CD4-positive, alpha-beta T cell (primary cell): Measurements from ENCODE around the gene TMEM151B. TPM values are rescaled to one million over a fixed set of nuclear protein-coding genes. Genes with fewer than 3 reads are reported as not detected.
"Not testable (repeated sequence)": the region's sequence is repeated elsewhere in the genome, so short reads cannot be mapped to it uniquely, and the experiment has no call there.

Source experiments
- ATAC-seq: fragments of 200-7000 bp; cut with Tn5 transposase; one replicate; pipeline ENCODE4 v1.10.0; 2022; ENCODE audit warnings: mild to moderate bottlenecking; ENCODE audit not compliant: poor library complexity
- CTCF ChIA-PET: fragments of 350-600 bp; sonication (Branson Sonifier 250); formaldehyde crosslinking; loops from one replicate; lab custom pipeline; 2021; ENCODE audit warnings: antibody characterized with exemption, inconsistent platforms; lab: Charles Lee
- POLR2A ChIA-PET: fragments of 350-600 bp; sonication (Branson Sonifier 250); formaldehyde crosslinking; loops from one replicate; lab custom pipeline; 2021; ENCODE audit warnings: antibody characterized with exemption, inconsistent platforms; lab: Charles Lee
- DNase-seq, 14 experiments: peaks; one replicate each; pipeline ENCODE4 v3.0.0-alpha.2; 2013 to 2020; ENCODE audit warnings: mixed read lengths in 2 of 14
- H3K27ac ChIP-seq, 2 donors: one replicate each; pipeline versions ENCODE4 v1.5.1 to v1.7.0; 2013; ENCODE audit warnings: low read length in 2 of 2, low read depth in 1 of 2, mild to moderate bottlenecking in 1 of 2
- H3K27me3 ChIP-seq, 2 experiments: 1 replicate in 1 of 2; 2 replicates in 1 of 2; pipeline versions ENCODE4 v1.6.1 to v1.7.0; 2013; ENCODE audit warnings: low read length in 2 of 2, control low read depth in 1 of 2, mild to moderate bottlenecking in 1 of 2, moderate library complexity in 1 of 2; ENCODE audit not compliant: insufficient read depth in 2 of 2, control insufficient read depth in 1 of 2
- H3K36me3 ChIP-seq: one replicate; pipeline ENCODE4 v1.6.1; 2013; ENCODE audit warnings: low read length, control low read depth; ENCODE audit not compliant: insufficient read depth
- H3K4me1 ChIP-seq: one replicate; pipeline ENCODE4 v1.6.1; 2013; ENCODE audit warnings: low read length, control low read depth; ENCODE audit not compliant: insufficient read depth
- H3K4me3 ChIP-seq: one replicate; pipeline ENCODE4 v1.5.1; 2013; ENCODE audit warnings: mild to moderate bottlenecking, low read length, moderate library complexity
- H3K9me3 ChIP-seq, 2 experiments: 1 replicate in 1 of 2; 2 replicates in 1 of 2; pipeline versions ENCODE4 v1.6.1 to v1.7.0; 2013; ENCODE audit warnings: low read length in 2 of 2, mild to moderate bottlenecking in 2 of 2, control low read depth in 1 of 2, moderate library complexity in 1 of 2; ENCODE audit not compliant: control insufficient read depth in 1 of 2, insufficient read depth in 1 of 2
- H3K27ac Mint-ChIP-seq: one replicate; pipeline ENCODE4 v1.8.0; 2020; ENCODE audit warnings: mixed read lengths
- H3K27me3 Mint-ChIP-seq: one replicate; pipeline ENCODE4 v1.8.0; 2021; ENCODE audit warnings: mixed read lengths
- H3K36me3 Mint-ChIP-seq: one replicate; pipeline ENCODE4 v1.8.0; 2021; ENCODE audit warnings: low read depth, mixed read lengths
- H3K4me1 Mint-ChIP-seq: one replicate; pipeline ENCODE4 v1.8.0; 2021; ENCODE audit warnings: low read depth, mixed read lengths
- H3K4me3 Mint-ChIP-seq: one replicate; pipeline ENCODE4 v1.8.0; 2020; ENCODE audit warnings: mild to moderate bottlenecking, mixed read lengths
- H3K9me3 Mint-ChIP-seq: one replicate; pipeline ENCODE4 v1.8.0; 2020; ENCODE audit warnings: mixed read lengths
- CTCF ChIP-seq: fragments of 200-600 bp; IDR thresholded peaks from one replicate; pipeline ENCODE4 v1.8.0; 2022; ENCODE audit warnings: antibody characterized with exemption, mild to moderate bottlenecking
- intact Hi-C, 2 experiments: fragments of 100-400 bp; cut with DNase I in 1 of 2; cut with micrococcal nuclease in 1 of 2; formaldehyde crosslinking; loops; one replicate each; pipeline versions ENCODE4 v1.15.1 to v1.9.0; 2023 to 2025; cut with DNase I, micrococcal nuclease
- total RNA-seq, 174 experiments: library from RNA in 2 of 174; stranded (reverse) in 2 of 174; gene quantifications; one replicate each; pipeline ENCODE4 v1.2.3 and lab custom pipeline; 2021 to 2026

TMEM151B gene
- total RNA-seq, 2 experiments from 2014 or later: not detected

- no peak overlapping the region for H3K27ac ChIP-seq
- no peak overlapping the region for H3K27ac Mint-ChIP-seq
Observed at GRCh38 chr6:44342052-44342451, 71.8 kb downstream of the TMEM151B start.

GRCh38 chr6:44342489-44342888, 72.2 kb downstream of the TMEM151B start, which contains the start of gene SPATS1:
SPATS1 (plus strand) TSS chr6:44342650; CDS start chr6:44343096, 446 bp downstream.
- Mint-ChIP-seq H3K27ac (no peak within 1 kb of the TSS), H3K36me3 (no peaks in the 10 kb centered on the region), H3K9me3 (no peaks in the 10 kb centered on the region), H3K4me3 (no peak within 1 kb of the TSS), H3K27me3 (peaks cover 63% of the 10 kb centered on the region), H3K4me1 (no peaks in the 10 kb centered on the region)
- ChIA-PET CTCF (interaction anchor here (1.0 kb wide), 1 partner anchor 264 kb away, joined by 3 read pairs; no protein-coding TSS in a partner anchor), POLR2A (no interaction called here)
- Histone ChIP-seq H3K4me3 (no peak within 1 kb of the TSS), H3K36me3 (no peaks in the 10 kb centered on the region), H3K4me1 (peaks cover 8% of the 10 kb centered on the region), H3K27ac (no peak within 1 kb of the TSS), H3K9me3 (peaks cover 0 to 8% of the 10 kb centered on the region in 2 experiments), H3K27me3 (peaks cover 38 to 47% of the 10 kb centered on the region in 2 experiments)
- intact Hi-C loops: no loop called here
- ATAC-seq (no peak), DNase-seq (peak in 1 of 14 experiments; percentile 11)
- TF ChIP-seq CTCF: no peak

More at GRCh38 chr6:44342052-44342451, 71.8 kb downstream of the TMEM151B start:
- ChIA-PET POLR2A (no interaction called here), CTCF (interaction anchor here (1.0 kb wide), 1 partner anchor 263 kb away, joined by 3 read pairs; no protein-coding TSS in a partner anchor)
- intact Hi-C loops: no loop called here
- DNase-seq: no peak
- H3K4me1 ChIP-seq: peaks cover 8% of the 10 kb centered on the region
- no peaks in the 10 kb centered on the region for H3K4me1 Mint-ChIP-seq
- no peaks in the 10 kb centered on the region for H3K9me3 Mint-ChIP-seq
- H3K36me3 Mint-ChIP-seq: no peaks in the 10 kb centered on the region
- no peak overlapping the region for H3K4me3 Mint-ChIP-seq
- ATAC-seq: no peak
- H3K27me3 ChIP-seq: peaks cover 38 to 47% of the 10 kb centered on the region in 2 experiments
- no peak overlapping the region for H3K4me3 ChIP-seq
- no peak for TF ChIP-seq CTCF
- H3K9me3 ChIP-seq: peaks cover 0 to 8% of the 10 kb centered on the region in 2 experiments
- peaks cover 60% of the 10 kb centered on the region for H3K27me3 Mint-ChIP-seq
- H3K36me3 ChIP-seq: no peaks in the 10 kb centered on the region

GRCh38 chr6:44346818-44347217, 76.6 kb downstream of the TMEM151B start:
- POLR2A ChIA-PET, DNase-seq, H3K9me3 Mint-ChIP-seq, H3K27ac Mint-ChIP-seq, H3K36me3 Mint-ChIP-seq, H3K4me1 ChIP-seq, ATAC-seq, H3K27ac ChIP-seq, H3K36me3 ChIP-seq, H3K9me3 ChIP-seq, intact Hi-C loops, CTCF ChIA-PET, H3K4me3 ChIP-seq, H3K4me1 Mint-ChIP-seq, H3K4me3 Mint-ChIP-seq: not testable (repeated sequence)
- H3K27me3 Mint-ChIP-seq: peaks cover 43% of the 10 kb centered on the region
- peaks cover 34 to 37% of the 10 kb centered on the region in 2 experiments for H3K27me3 ChIP-seq
